ENCODE data around the gene SYT13.

DNA sequence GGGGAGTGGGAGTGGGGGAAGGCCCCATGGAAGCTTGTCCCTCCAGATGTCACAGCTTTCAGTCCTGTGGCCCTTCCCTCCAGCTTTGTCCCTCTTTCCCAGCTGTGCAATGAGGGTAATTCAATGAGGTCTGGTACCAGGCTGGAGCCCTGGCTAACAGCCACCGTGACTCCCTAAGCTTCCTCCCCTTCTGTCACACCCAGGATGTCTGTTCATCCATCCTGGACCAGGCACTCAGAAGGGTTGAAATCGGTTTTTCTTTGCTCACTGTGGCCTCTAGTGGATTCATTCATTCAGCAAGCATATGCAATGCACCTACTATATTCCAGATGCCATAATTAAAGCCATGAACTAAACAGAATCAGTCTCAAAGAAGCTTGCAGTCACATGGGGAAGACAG lies 38.7 kb downstream of the SYT13 start:
- no peak for TF ChIP-seq EZH2 (IDR thresholded peaks at IDR 0.05; ENCODE audit: low read depth)
- TF ChIP-seq, protein P1, sequence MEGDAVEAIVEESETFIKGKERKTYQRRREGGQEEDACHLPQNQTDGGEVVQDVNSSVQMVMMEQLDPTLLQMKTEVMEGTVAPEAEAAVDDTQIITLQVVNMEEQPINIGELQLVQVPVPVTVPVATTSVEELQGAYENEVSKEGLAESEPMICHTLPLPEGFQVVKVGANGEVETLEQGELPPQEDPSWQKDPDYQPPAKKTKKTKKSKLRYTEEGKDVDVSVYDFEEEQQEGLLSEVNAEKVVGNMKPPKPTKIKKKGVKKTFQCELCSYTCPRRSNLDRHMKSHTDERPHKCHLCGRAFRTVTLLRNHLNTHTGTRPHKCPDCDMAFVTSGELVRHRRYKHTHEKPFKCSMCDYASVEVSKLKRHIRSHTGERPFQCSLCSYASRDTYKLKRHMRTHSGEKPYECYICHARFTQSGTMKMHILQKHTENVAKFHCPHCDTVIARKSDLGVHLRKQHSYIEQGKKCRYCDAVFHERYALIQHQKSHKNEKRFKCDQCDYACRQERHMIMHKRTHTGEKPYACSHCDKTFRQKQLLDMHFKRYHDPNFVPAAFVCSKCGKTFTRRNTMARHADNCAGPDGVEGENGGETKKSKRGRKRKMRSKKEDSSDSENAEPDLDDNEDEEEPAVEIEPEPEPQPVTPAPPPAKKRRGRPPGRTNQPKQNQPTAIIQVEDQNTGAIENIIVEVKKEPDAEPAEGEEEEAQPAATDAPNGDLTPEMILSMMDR (conservative IDR thresholded peaks at IDR 0.05): no peak

Measured in PC-9 (cell line).